ENCODE measurements around the gene NLRP14.

Gene NLRP14

DNA sequence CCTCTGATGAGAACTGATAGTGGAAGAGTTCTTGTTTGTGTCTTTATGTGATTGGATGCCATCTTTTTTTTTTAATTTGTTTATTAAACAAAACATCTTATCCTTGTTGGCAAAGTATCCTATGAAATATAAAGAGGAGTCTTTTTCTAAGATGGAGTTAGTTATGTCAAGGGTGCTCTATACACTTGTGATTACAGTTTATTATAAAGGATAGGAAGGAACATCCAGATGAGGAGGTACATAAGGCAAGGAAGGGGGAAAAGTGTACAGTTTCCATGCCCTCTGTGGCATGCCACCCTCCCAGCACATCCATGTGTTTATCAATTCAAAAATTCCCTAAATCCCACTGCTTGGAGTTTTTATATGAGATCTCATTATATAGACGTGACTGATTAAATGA, 61.2 kb downstream of the NLRP14 start:
- H3K27me3 Mint-ChIP-seq: no peaks in the 10 kb centered on the region
- no peaks in the 10 kb centered on the region for H3K4me1 Mint-ChIP-seq (ENCODE audit: low read depth)
- intact Hi-C loops (cut with micrococcal nuclease): no loop called here
- no peak overlapping the region for H3K4me3 Mint-ChIP-seq
- peaks cover 9% of the 10 kb centered on the region for H3K9me3 Mint-ChIP-seq
- H3K27ac Mint-ChIP-seq: no peak overlapping the region
- no peaks in the 10 kb centered on the region for H3K36me3 Mint-ChIP-seq (ENCODE audit: low read depth)

DNA sequence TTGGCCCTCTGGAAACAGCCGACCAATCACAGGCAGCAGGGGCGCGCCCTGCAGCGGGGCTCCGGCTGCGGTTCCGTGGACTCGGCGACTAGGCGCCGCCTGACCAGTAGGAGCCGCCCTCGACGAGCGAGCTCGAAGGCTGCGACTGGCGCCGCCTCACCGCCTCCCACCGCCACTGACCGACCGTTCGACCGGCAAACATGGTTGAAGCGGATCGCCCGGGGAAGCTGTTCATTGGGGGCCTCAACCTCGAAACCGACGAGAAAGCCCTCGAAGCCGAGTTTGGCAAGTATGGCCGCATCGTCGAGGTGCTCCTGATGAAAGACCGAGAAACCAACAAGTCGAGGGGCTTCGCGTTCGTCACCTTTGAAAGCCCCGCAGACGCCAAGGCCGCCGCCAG, 68.6 kb downstream of the NLRP14 start, which contains the start of gene RBMXL2:
Gene RBMXL2, plus strand, starts transcription at position 78 of the 400 bp plus-strand sequence. Its CDS starts 123 bp downstream, at position 201.
- Mint-ChIP-seq H3K27me3 (peaks cover 14% of the 10 kb centered on the region), H3K9me3 (no peaks in the 10 kb centered on the region), H3K4me3 (no peak within 1 kb of the TSS), H3K27ac (no peak within 1 kb of the TSS), H3K4me1 (ENCODE audit: low read depth) (no peaks in the 10 kb centered on the region), H3K36me3 (ENCODE audit: low read depth) (no peaks in the 10 kb centered on the region)
- intact Hi-C loops (cut with micrococcal nuclease): no loop called here

- Mint-ChIP-seq H3K4me1 (ENCODE audit: low read depth) (no peaks in the 10 kb centered on the region), H3K9me3 (no peaks in the 10 kb centered on the region), H3K27ac (no peak overlapping the region), H3K27me3 (peaks cover 15% of the 10 kb centered on the region), H3K36me3 (ENCODE audit: low read depth) (no peaks in the 10 kb centered on the region), H3K4me3 (no peak overlapping the region)
- intact Hi-C loops (cut with micrococcal nuclease): loop anchor here (10.0 kb wide), 1 partner anchor 1005 kb away; no protein-coding TSS in a partner anchor
Observed at GRCh38 chr11:7089328-7090251, 69.3 kb downstream of the NLRP14 start.

DNA sequence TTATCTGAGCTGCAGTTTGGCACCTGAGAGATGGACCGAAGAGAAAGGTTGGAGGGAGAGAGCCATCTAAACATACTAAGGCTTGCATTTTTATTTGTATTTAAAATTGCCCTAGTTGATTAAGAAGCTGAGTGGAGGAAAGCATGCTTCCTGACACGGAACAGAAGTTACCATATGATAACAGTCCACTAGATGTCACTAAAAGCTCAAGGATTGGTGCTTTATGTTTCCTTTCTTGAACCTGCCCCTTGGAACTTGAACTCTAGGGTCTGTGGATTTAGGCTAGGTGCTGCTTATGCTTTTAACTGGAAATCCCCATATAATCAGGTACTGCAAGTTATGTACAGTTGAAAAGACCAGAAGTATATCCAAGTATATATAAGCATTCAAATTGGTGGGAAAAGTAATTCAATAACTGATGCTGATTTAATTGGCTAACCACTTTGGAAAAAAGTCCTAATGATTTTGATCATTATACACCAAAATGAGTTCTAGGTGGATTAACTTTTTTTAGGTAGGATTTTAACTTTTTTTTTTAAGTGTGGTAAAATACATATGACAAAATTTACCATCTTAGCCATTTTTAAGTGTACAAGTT, 78.1 kb downstream of the NLRP14 start:
- intact Hi-C loops (cut with micrococcal nuclease): loop anchor here (1.0 to 10.0 kb wide), 4 partner anchors 344 to 996 kb away; partner anchors contain the start of gene EIF3F

DNA sequence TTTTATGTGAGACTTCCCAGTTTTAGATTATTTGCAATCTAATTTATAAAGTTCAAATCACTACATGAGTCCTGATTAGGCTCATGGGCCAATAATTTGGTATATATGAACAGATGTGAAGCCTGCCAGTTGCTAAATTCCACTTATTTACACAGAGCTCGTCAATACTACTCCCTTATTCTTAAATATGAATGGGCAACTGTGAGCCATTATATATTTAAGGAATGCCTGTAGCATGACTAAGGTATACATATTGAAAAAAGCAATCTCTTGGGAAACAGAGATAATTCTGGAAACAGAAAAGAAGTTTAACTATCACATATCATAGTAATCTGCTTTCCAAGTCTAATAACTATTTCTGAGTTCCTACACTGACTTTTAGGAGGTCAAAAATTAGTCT, 95.5 kb downstream of the NLRP14 start:
- intact Hi-C loops (cut with micrococcal nuclease): no loop called here
- Mint-ChIP-seq H3K27ac (no peak overlapping the region), H3K27me3 (peaks cover 7% of the 10 kb centered on the region), H3K4me3 (no peak overlapping the region), H3K4me1 (ENCODE audit: low read depth) (no peaks in the 10 kb centered on the region), H3K9me3 (no peaks in the 10 kb centered on the region), H3K36me3 (ENCODE audit: low read depth) (no peaks in the 10 kb centered on the region)

More for the DNA sequence above, 78.1 kb downstream of the NLRP14 start:
- H3K27ac Mint-ChIP-seq: no peak overlapping the region
- peaks cover 5% of the 10 kb centered on the region for H3K27me3 Mint-ChIP-seq
- no peak overlapping the region for H3K4me3 Mint-ChIP-seq
- no peaks in the 10 kb centered on the region for H3K36me3 Mint-ChIP-seq (ENCODE audit: low read depth)
- H3K9me3 Mint-ChIP-seq: no peaks in the 10 kb centered on the region
- H3K4me1 Mint-ChIP-seq (ENCODE audit: low read depth): no peaks in the 10 kb centered on the region

DNA sequence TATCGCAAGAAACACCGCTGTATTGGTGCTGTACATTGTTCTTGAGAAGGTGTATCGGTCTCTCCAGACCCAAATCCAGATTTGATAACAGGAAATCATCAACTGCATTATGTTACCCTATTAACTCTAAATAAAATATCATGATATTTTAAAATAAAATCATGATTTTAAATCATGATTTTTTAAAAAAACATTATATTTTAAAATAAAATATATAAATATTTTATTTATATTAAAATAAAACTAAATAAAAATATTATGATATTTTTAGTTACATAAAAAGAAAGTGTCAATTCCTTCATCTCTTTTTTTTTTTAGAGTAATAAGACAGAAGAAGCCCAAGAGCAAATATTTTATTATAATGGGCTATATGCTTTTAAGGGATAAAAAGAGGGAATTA, 96.1 kb downstream of the NLRP14 start:
- no peak overlapping the region for H3K27ac Mint-ChIP-seq
- intact Hi-C loops (cut with micrococcal nuclease): no loop called here
- H3K4me3 Mint-ChIP-seq: no peak overlapping the region
- no peaks in the 10 kb centered on the region for H3K4me1 Mint-ChIP-seq (ENCODE audit: low read depth)
- no peaks in the 10 kb centered on the region for H3K9me3 Mint-ChIP-seq
- H3K27me3 Mint-ChIP-seq: peaks cover 6% of the 10 kb centered on the region
- H3K36me3 Mint-ChIP-seq (ENCODE audit: low read depth): no peaks in the 10 kb centered on the region

Measured in dendritic cell treated with granulocyte-macrophage colony-stimulating factor and Interleukin-4, amounts not matched to agents 40 ng/mL and 50 ng/mL, for 4 days (primary cell).